ENCODE measurements around the gene CELF5.
"Not testable (repeated sequence)": the region's sequence is repeated elsewhere in the genome, so short reads cannot be mapped to it uniquely, and the experiment has no call there.

Gene CELF5

GRCh38 chr19:3336680-3337523 lies 112.4 kb downstream of the CELF5 start:
- TF ChIP-seq CTCF (IDR thresholded peaks at IDR 0.05; ENCODE audit: low read depth, low read length): no peak
- no peak overlapping the region for H3K4me3 ChIP-seq (ENCODE audit: low read depth, low read length)
- in situ Hi-C loops (cut with HindIII; ENCODE audit: low sequenced_read_pairs): no loop called here
- peak; percentile 75 for DNase-seq (ENCODE audit: low read depth, low spot score)

- in situ Hi-C loops (cut with HindIII; ENCODE audit: low sequenced_read_pairs): no loop called here
- no peak for TF ChIP-seq CTCF (IDR thresholded peaks at IDR 0.05; ENCODE audit: low read depth, low read length)
- no peak for DNase-seq (ENCODE audit: low read depth, low spot score)
- no peak overlapping the region for H3K4me3 ChIP-seq (ENCODE audit: low read depth, low read length)
Measured at GRCh38 chr19:3338541-3339181, 114.2 kb downstream of the CELF5 start.

GRCh38 chr19:3340340-3340739 lies 115.9 kb downstream of the CELF5 start:
- in situ Hi-C loops (cut with HindIII; ENCODE audit: low sequenced_read_pairs): no loop called here

GRCh38 chr19:3342246-3342645 lies 117.8 kb downstream of the CELF5 start:
- no peak for DNase-seq (ENCODE audit: low read depth, low spot score)
- no peak overlapping the region for H3K4me3 ChIP-seq (ENCODE audit: low read depth, low read length)
- TF ChIP-seq CTCF (IDR thresholded peaks at IDR 0.05; ENCODE audit: low read depth, low read length): no peak
- in situ Hi-C loops (cut with HindIII; ENCODE audit: low sequenced_read_pairs): no loop called here

More at GRCh38 chr19:3340340-3340739, 115.9 kb downstream of the CELF5 start:
- DNase-seq (ENCODE audit: low read depth, low spot score): no peak
- no peak overlapping the region for H3K4me3 ChIP-seq (ENCODE audit: low read depth, low read length)
- no peak for TF ChIP-seq CTCF (IDR thresholded peaks at IDR 0.05; ENCODE audit: low read depth, low read length)

GRCh38 chr19:3342962-3343361 lies 118.5 kb downstream of the CELF5 start:
- in situ Hi-C loops (cut with HindIII; ENCODE audit: low sequenced_read_pairs); H3K4me3 ChIP-seq (ENCODE audit: low read depth, low read length): not testable (repeated sequence)

GRCh38 chr19:3343619-3344502 lies 119.4 kb downstream of the CELF5 start:
- TF ChIP-seq CTCF (IDR thresholded peaks at IDR 0.05; ENCODE audit: low read depth, low read length): no peak
- peak overlapping the region; percentile 16 for H3K4me3 ChIP-seq (ENCODE audit: low read depth, low read length)
- DNase-seq (ENCODE audit: low read depth, low spot score): peak; percentile 70
- in situ Hi-C loops (cut with HindIII; ENCODE audit: low sequenced_read_pairs): no loop called here

More at GRCh38 chr19:3342962-3343361, 118.5 kb downstream of the CELF5 start:
- DNase-seq (ENCODE audit: low read depth, low spot score): not testable (repeated sequence)

All from astrocyte of the spinal cord (primary cell).